GM18861 (cell line): ENCODE measurements around the gene ASPDH.

Experiments
- ATAC-seq: cut with Tn5 transposase; IDR thresholded peaks from one replicate; pipeline ENCODE4 v1.9.1; 2021; ENCODE audit not compliant: unreplicated experiment

The ASPDH gene

GRCh38 chr19:50498219-50499056 lies 15.3 kb downstream of the ASPDH start:
- ATAC-seq: no peak

GRCh38 chr19:50497022-50497405 lies 16.7 kb downstream of the ASPDH start:
- no peak for ATAC-seq

DNA sequence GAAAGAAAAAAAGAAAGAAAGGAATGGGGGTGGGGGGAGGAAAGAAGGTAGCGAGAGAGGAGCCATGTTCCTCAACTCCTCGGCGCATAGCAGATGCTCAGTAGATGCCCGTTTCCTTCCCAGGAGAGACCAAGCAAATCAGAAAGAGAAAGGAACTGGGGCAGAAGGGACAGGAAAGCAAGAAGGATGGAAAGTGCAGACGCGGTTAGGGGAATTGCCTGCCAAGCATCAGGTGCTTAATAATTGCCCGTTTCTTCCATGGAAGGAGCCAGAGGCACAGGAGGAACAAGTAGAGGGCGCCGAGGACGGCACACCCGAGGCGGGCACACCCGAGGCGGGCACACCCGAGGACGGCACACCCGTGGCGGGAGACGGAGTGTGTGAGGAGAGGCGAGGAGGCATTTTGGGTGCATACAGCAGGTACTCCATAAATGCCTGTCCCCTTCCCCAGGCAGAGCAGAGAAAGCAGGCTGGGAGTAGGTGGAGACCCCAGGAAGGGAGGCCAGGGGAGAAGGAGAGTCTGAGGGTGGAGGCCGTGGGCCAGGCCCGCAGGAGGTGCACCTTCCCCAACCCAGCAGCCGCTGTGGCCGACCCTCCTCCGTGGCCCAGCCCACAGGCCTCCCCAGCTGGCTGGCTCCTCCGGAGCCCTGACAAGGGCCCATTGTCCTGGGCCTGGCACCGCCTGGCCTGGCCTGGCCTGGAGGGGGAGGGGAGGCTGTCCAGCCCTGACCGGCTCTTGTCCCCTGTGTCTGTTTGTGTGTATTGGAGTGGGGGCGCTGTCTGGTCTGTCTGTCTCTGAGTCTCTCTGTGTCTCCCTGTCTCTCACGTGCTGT lies 17.3 kb downstream of the ASPDH start:
- no peak for ATAC-seq

DNA sequence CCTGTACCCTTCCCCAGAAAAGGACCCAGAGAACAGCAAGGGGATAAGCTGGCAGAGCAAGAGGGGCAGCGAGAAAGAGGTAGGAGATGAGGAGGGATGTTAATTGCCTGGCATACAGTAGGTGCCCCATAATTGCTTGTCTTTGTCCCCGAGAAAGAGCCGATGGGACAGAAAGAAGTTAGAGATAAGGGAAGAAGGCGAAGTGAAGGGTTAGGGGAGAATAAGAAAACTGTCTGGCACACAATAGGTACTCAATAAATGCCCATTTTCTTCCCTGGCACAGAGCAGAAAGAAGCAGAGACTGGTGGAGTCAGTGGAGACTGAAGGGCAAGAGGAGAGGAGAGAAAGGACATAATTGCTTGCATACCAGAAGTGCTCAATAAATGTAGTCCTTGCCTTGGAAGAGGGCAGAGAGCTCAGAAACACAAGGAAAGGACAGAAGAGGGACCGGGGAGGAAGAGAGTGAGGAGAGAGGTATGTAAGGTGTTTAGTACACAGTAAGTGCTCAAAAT lies 18.6 kb downstream of the ASPDH start:
- ATAC-seq: no peak

DNA sequence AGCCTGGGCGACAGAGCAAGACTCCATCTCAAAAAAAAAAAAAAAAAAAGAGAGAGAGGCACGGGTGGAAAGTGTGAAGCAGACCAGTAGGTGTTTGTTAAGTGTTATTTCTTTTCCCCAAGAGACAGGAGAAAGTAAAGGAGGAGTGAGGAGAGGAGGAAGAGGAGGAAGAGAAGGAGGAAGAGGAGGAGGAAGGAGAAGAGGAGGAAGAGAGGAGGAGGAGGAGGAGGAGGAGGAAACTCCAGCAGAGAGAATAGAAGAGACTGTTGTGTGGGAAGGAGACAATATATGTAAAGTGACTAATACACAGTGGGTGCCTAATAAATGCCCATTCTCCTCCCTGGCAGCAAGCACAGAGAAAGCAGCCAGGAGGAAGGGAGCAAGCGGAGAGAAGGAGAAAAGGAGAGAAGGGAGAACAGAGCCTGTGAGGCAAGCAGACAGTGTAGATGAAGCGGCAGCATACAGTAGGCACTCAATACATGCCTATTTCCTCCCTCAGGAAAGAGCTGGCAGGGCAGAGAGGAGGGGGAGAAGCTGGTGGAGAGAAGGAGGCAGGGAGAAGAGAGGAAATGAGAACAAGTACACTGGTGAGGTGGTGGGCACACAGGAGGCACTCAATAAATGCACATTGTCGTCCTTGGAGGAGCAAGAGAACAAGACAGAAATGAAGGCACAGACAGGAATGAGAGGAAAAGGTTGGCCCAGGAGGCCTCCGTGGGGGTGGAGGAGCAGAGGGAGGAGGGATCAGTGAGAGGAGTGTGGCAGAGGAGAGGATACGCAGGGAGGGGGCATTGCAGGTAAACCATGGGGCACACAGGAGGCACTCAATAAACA lies 19.3 kb downstream of the ASPDH start:
- no peak for ATAC-seq

DNA sequence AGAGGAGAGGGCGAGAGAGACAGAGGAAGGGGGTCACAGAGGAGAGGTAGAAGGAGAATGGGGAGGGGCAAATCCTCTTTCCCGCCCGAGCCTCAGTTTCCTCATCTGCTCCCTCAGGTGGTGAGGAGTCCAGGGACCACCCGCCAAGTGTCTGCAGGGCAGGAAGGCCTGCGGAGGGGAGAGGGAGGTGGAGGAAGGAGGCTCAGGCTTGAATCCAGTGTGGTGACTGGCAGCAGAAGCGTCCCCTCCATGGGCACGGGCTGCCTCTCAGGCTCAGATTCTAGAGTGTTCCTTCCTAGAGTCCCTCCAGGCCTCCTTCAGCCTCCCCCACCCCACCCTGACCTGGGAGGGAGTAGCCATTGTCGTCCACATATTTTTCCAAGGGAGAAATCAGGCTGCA lies 20.5 kb downstream of the ASPDH start:
- ATAC-seq: no peak

- ATAC-seq: no peak
These were observed 21.2 kb downstream of the ASPDH start for GRCh38 chr19:50492303-50493052.

DNA sequence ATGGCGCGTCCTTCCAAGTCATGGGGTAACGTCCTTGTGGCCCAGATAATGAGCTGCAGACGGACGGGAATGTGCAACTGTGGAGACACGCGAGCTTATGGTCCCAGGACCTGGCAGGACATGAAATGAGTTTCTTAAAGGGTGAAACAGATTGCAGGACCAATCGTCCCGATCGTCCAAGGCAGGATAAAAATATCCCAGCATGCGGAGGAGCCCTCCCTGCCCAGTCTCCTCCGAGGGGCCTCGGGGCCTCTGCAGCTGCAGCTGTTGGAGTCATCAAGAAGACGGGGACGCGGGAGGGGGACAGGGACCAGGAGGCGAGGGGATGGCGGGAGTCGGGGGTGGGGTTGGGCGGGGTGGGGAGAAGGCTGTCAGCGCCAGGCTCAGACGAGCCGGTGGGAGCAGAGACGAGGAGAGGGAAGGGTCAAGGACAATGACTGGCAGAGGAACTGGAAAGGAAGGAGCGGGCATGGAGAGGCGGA lies 22.7 kb downstream of the ASPDH start:
- ATAC-seq: no peak

DNA sequence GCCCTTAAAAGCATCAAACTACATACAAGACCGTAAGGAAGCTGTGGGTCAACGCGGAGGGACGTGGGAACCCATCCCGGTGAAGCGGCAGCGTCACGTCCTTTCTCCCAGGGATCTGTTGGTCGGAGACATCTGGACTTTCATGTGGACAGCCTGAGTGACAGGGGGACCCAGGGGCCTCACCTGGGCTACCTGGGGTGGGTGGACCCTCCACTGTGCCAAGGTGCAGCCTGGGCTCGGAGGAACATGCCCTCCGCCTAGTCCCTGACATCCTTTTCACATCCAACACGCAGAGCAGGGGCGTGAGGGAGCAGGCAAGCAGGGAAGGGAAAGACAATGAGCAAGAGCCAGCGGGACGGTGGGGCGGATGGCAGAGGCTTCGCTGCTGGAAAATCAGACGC lies 23.3 kb downstream of the ASPDH start:
- no peak for ATAC-seq

DNA sequence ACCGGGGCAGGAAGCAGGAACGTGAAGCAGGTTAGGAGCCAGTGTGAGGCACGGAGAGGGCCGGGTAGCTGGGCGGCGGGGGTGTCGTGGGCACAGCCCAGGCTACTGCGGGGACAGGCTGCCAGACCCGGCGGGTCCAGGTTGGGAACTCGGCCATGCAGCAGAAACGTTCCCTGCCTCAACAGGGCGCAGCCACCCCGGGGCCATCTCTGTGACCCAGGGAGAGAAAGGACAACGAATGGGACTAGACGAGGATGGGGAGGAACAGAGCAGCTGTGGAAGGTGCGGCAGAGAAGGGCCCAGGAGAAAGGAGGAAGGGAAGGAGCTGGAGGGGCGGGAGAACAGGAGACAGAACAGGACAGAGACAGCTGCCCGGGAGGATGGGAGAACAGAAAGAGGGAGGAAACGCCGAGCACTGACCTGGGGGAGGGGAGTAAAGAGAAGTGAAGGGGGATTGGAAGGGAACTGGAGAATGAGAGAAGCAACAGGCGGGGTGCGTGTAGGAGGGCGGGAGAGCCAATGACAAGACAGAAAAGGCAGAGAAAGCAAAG lies 24.2 kb downstream of the ASPDH start:
- no peak for ATAC-seq

DNA sequence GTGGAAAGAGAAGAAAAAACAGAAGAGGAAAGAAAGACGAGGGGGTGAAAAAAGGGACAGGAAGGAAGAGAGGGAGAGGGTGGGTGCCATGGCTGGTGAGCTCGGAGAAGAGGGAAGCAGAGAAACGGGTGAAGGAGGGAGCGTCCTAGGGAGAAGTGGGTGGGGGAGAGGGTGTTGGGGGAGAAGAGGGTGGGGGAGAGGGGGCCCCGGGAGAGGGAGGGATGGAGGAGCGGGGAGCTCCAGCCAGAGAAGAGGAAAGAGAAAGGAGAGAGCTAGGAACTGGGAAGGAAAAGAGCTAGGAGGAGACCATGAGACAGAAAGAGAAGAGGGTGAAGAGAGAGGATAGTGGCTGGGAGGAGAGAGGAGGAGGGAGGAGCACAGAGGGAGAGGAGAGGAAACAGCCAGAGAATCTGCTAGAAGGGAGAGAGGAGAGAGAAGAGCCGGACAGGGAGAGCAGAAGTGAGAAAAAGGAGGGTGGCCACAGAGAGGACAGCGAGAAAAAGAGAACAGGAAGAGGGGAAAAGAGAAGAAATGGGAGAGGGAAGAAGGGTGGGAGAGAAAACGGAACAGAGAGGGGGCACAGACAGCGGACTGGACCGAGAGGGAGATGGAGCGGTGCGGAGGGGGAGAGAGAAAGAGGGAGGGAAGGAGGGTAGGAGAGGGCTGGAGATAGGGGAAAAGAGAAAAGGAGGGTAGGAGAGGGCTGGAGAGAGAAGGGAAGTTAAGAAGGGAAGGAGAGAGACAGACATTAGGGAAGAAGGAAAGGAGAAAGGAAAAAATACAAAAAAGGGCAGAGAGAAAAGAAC lies 25.1 kb downstream of the ASPDH start:
- ATAC-seq: no peak

DNA sequence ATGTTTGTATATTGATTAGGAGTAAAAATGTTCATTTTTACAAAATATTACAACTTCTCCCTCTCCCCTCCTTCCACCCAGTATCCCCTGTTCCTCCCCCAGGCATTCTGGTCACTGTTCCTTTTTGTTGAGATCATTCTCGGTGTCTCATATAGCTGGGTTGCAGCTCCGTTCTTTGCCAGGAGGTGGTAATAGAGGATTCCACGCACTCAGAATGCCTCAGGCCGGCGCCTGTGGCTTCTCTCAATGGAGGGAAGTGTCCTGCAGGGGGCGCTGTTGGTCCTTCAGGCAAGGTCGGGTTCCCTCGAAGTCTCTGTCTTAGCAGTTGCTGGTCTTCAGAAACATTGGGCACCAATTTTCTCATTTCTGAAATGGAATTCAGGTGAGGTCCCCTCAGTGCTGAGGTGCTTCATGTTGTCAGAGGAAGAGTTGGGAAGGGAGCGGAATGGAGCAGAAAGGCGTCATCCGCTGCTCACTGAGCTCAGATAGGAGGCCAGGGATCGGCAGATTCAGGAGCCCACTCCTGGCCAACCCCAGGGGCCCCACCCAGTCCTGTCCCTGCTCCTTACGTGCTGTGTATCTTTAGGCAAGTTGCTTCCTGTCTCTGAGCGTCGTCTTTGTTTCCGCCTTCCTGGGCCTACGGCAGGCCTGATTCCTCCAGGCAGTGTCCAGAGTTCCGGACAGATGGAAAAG lies 26.7 kb downstream of the ASPDH start:
- no peak for ATAC-seq

GRCh38 chr19:50485284-50485955 lies 28.3 kb downstream of the ASPDH start:
- no peak for ATAC-seq

GRCh38 chr19:50482916-50483315 lies 30.8 kb downstream of the ASPDH start:
- no peak for ATAC-seq

DNA sequence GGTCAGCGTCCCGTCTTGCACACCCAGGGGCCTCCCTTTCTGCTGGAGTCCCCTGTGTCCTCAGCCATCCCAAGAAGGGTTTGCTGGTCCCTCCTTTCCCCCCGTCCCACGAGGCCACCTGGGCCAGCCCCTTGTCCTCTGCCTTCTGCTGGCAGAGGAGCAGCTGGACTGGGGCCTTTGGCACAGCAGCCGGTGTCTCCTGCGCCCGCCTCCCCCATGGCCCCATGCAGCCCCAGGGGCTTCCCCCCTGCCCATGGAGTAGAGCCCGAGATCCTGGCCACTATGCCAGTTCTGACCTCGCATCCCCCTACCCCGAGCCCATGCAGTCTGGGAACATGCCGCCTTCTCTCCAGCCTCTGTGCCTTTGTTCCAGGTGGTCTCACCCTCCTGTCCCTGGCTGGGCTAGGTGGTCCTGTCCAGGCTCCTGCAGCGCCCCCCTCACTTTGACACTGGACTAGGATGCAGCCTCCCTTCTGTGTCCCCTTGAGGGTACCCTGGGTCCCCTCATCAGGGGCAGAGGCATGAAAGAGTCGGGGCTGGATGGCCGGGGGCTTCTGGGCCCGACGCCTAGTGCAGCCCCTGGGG lies 31.4 kb downstream of the ASPDH start:
- no peak for ATAC-seq

DNA sequence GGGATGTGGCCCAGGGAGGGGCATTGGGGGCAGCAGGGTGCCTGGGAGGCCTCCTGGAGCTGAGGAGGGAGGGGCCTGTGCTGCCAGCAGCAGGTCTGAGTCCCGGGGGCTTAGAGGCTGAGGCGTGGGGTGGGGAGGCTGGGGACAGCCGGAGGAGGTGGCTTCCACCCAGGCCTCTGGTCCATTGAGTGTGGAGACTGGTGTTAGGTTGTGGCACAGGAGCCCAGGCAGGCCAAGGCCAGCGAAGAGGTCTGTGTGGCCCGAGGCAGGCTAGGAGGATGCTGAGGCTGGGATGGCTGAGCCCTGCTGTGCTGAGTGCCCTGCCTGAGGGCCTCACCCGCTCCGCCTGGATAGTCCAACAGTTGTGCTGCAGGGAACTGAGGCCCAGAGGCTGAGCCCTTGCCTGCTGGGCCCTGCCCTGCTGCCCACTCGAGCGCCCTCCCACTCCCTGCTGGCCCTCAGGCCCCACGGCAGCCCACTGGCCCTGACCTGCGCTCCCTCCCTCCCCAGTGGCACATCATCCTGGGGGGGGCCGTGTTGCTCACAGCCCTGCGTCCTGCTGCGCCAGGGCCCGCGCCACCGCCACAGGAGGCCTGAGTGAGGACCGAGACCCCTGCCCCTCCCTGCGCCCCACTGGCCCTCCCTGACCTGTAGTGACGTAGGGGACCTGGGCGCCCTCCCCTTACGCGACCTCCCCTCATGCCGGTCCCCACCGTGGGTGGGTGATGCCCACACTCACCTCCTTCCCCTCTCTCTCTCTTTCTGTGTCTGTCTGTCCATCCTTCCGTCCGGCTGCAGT lies 32.2 kb downstream of the ASPDH start:
- no peak for ATAC-seq
